H7 (cell line): ENCODE results near the gene CYP4F22. TPM values are rescaled to one million over a fixed set of nuclear protein-coding genes. Genes with fewer than 3 reads are reported as not detected.
"Not testable (repeated sequence)": the region's sequence is repeated elsewhere in the genome, so short reads cannot be mapped to it uniquely, and the experiment has no call there.

ENCODE experiments used
- DNase-seq: peaks from one replicate; pipeline ENCODE4 v3.0.0; 2012
- H3K27me3 ChIP-seq: 2 replicates; pipeline ENCODE4 v1.6.0; 2011; ENCODE audit warnings: mild to moderate bottlenecking, low read length; ENCODE audit not compliant: control insufficient read depth, insufficient read depth
- H3K36me3 ChIP-seq: replicated peaks from 2 replicates; pipeline ENCODE4 v1.5.1; 2011; ENCODE audit warnings: low read length; ENCODE audit not compliant: control insufficient read depth, insufficient read depth
- H3K4me3 ChIP-seq: 2 replicates; pipeline ENCODE4 v1.5.1; 2011; ENCODE audit warnings: low read depth, mild to moderate bottlenecking, control low read depth, low read length, moderate library complexity; ENCODE audit not compliant: insufficient read depth
- total RNA-seq: library from RNA; depleted of rRNA; stranded (reverse); fragments of >200 nt; shearing (Covaris generic); gene quantifications from 2 replicates; pipeline ENCODE4 v1.2.3, GENCODE V29; 2014; rRNA removed

Gene CYP4F22
- total RNA-seq, 1 experiment from 2014 or later: not detected

DNA sequence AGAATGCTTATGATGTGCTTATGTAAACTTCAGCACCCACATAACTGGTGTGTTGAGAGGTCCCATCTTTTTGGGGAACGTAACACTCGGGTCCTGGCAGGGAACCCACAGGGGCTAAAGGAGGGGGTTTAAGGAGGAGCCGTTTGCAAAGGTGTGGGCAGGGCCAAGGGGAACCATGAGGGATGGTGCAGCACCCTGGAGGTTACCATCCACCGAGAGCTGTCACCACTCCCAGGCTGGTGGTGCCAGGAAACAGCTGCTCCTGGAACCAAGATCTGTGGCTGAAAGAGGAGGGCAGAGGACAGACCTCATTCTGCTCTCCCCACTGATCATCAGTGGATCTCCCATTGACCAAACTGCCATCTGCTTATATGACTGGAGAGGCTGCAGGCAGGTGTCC is 83.5 kb downstream of the CYP4F22 start:
- Histone ChIP-seq H3K27me3 (no peaks in the 10 kb centered on the region), H3K4me3 (no peak overlapping the region), H3K36me3 (no peaks in the 10 kb centered on the region)
- DNase-seq: no peak

DNA sequence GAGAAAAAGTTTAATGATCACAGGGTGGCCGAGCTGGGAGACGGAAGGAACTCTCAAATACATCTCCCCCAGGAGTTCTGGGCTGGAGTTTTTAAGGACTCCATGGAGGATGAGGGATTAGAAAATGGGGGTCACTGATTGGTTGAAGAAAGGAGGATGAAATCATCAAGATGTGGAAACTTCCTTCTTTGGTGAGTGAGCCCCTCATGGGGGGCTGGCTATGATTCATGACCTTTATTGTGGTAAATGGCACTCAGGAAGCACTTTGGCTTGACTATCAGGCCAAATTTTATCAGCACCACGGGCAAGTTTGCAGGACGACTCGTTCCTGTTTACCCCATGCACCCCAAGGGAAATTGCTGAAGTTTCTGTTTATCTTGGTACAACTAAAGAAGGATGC is 84.2 kb downstream of the CYP4F22 start:
- H3K36me3 ChIP-seq, H3K27me3 ChIP-seq, H3K4me3 ChIP-seq, DNase-seq: not testable (repeated sequence)

GRCh38 chr19:15593766-15594165 is 85.4 kb downstream of the CYP4F22 start:
- not testable (repeated sequence) for H3K27me3 ChIP-seq, H3K4me3 ChIP-seq, H3K36me3 ChIP-seq, DNase-seq

GRCh38 chr19:15595069-15595468 is 86.7 kb downstream of the CYP4F22 start:
- DNase-seq: no peak
- Histone ChIP-seq H3K27me3 (no peaks in the 10 kb centered on the region), H3K36me3 (no peaks in the 10 kb centered on the region), H3K4me3 (no peak overlapping the region)

Other genes with a start within 250 kb of the CYP4F22 start
- gene BRD4, start 176.0 kb upstream of the CYP4F22 start, total RNA-seq: 24.8 and 26.1 TPM in 2 replicates
- gene AKAP8, start 128.7 kb upstream of the CYP4F22 start, total RNA-seq: 24.4 and 25.1 TPM in 2 replicates
- gene AKAP8L, start 89.5 kb upstream of the CYP4F22 start, total RNA-seq: 115 and 168 TPM in 2 replicates
- 16.1 and 17.6 TPM in 2 replicates for gene WIZ, start 58.6 kb upstream of the CYP4F22 start, total RNA-seq
- not detected in 2 replicates for gene RASAL3, start 44.0 kb upstream of the CYP4F22 start, total RNA-seq
- gene PGLYRP2, start 29.0 kb upstream of the CYP4F22 start, total RNA-seq: not detected in 2 replicates
- not detected in 2 replicates for gene CYP4F8, start 106.7 kb downstream of the CYP4F22 start, total RNA-seq
- gene CYP4F3, start 132.4 kb downstream of the CYP4F22 start, total RNA-seq: not detected in 2 replicates
- not detected in 2 replicates for gene CYP4F12, start 164.6 kb downstream of the CYP4F22 start, total RNA-seq
- not detected in 2 replicates for gene OR10H2, start 219.5 kb downstream of the CYP4F22 start, total RNA-seq
- gene OR10H3, start 229.5 kb downstream of the CYP4F22 start, total RNA-seq: not detected in 2 replicates